Ascending aorta (tissue), 2 donors: ENCODE results near the gene ATP11C. TPM values are rescaled to one million over a fixed set of nuclear protein-coding genes. Genes with fewer than 3 reads are reported as not detected.

Experiments
- DNase-seq, 2 donors: peaks; one replicate each; pipeline ENCODE4 v3.0.0-alpha.2; 2019; ENCODE audit warnings: low spot score in 2 of 2
- H3K27ac ChIP-seq, 2 donors: fragments of 200-600 bp; sonication (generic); one replicate each; pipeline ENCODE4 v1.5.1; 2016 to 2017; ENCODE audit warnings: mild to moderate bottlenecking in 1 of 2
- H3K27me3 ChIP-seq: fragments of 200-600 bp; sonication (generic); one replicate; pipeline ENCODE4 v1.5.1; 2017
- H3K36me3 ChIP-seq, 2 donors: fragments of 200-600 bp; sonication (generic); one replicate each; pipeline ENCODE4 v1.5.1; 2016
- H3K4me1 ChIP-seq, 2 donors: fragments of 200-600 bp; sonication (generic); one replicate each; pipeline ENCODE4 v1.5.1; 2016 to 2017; ENCODE audit warnings: mild to moderate bottlenecking in 1 of 2
- H3K4me3 ChIP-seq, 2 donors: fragments of 200-600 bp; sonication (generic); one replicate each; pipeline ENCODE4 v1.5.1; 2016 to 2017; ENCODE audit warnings: mild to moderate bottlenecking in 1 of 2
- H3K9me3 ChIP-seq, 2 donors: fragments of 200-600 bp; sonication (generic); one replicate each; pipeline ENCODE4 v1.5.1; 2016
- intact Hi-C: fragments of 100-400 bp; cut with DNase I; formaldehyde crosslinking; loops from one replicate; pipeline ENCODE4 v1.15.1; 2023
- total RNA-seq: library from RNA; depleted of rRNA; stranded (reverse); fragments of >200 nt; gene quantifications from one replicate; pipeline ENCODE4 v1.1.0, GENCODE V29; 2016
- TF ChIP-seq, protein P1 (sequence below), 3 experiments: fragments of 200-600 bp in 2 of 3; fragments of 450-650 bp in 1 of 3; sonication (generic) in 2 of 3; IDR thresholded peaks; one replicate each; pipeline ENCODE4 v1.5.1; 2016 to 2019; ENCODE audit warnings: antibody characterized with exemption in 3 of 3, mild to moderate bottlenecking in 1 of 3, moderate library complexity in 1 of 3

The ATP11C gene
- total RNA-seq, 1 donor from 2014 or later: 16.4 TPM

DNA sequence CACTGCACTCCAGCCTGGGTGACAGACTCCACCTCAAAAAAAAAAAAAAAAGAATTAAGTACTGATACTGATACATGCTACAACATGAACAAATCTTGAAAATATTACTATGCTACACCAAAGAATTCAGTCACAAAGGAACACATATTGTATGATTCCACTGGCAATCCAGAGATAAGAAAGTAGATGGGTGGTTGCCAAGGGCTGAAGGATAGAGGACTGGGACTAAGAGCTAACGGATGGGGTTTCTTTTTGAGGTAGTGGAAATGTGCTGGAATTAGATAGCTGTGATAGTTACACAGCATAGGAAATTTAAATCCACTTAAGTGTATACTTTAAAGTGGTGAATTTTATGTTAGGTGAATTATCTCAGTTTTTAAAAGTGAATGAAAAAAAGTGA is 12.5 kb downstream of the ATP11C start:
- H3K4me3 ChIP-seq: no peak overlapping the region
- intact Hi-C loops: no loop called here
- no peak for DNase-seq
- no peak overlapping the region for H3K27ac ChIP-seq
- no peaks in the 10 kb centered on the region for H3K4me1 ChIP-seq
- no peaks in the 10 kb centered on the region for H3K27me3 ChIP-seq
- TF ChIP-seq, protein P1, sequence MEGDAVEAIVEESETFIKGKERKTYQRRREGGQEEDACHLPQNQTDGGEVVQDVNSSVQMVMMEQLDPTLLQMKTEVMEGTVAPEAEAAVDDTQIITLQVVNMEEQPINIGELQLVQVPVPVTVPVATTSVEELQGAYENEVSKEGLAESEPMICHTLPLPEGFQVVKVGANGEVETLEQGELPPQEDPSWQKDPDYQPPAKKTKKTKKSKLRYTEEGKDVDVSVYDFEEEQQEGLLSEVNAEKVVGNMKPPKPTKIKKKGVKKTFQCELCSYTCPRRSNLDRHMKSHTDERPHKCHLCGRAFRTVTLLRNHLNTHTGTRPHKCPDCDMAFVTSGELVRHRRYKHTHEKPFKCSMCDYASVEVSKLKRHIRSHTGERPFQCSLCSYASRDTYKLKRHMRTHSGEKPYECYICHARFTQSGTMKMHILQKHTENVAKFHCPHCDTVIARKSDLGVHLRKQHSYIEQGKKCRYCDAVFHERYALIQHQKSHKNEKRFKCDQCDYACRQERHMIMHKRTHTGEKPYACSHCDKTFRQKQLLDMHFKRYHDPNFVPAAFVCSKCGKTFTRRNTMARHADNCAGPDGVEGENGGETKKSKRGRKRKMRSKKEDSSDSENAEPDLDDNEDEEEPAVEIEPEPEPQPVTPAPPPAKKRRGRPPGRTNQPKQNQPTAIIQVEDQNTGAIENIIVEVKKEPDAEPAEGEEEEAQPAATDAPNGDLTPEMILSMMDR (IDR thresholded peaks at IDR 0.05): no peak
- H3K36me3 ChIP-seq: no peaks in the 10 kb centered on the region
- no peaks in the 10 kb centered on the region for H3K9me3 ChIP-seq

- DNase-seq: no peak
- no peaks in the 10 kb centered on the region for H3K4me1 ChIP-seq
- no peaks in the 10 kb centered on the region for H3K36me3 ChIP-seq
- H3K27ac ChIP-seq: no peak overlapping the region
- no peak overlapping the region for H3K4me3 ChIP-seq
- no peaks in the 10 kb centered on the region for H3K27me3 ChIP-seq
- TF ChIP-seq, protein P1 (IDR thresholded peaks at IDR 0.05): no peak
- H3K9me3 ChIP-seq: no peaks in the 10 kb centered on the region
- intact Hi-C loops: no loop called here
Measured at GRCh38 chrX:139914421-139914820, 18.4 kb downstream of the ATP11C start.

DNA sequence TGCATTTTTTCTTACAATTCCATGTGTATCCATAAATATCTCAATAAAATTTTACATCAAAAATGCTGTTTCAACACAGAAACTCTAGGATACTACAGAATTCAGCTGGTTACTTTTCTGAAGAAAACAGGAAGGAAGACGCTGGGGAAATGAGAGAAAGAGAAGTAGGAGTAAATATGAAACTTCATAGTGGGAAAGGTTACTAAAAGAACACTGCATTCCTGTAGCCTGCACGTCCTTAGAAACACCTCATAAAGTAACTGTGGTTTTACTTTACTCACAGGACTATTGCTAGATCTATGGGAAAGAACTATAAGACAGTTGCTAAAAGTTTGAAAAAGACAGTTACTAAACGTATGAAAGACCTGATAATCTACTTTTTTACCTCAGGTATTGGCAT is 23.1 kb downstream of the ATP11C start:
- Histone ChIP-seq H3K4me1 (no peaks in the 10 kb centered on the region), H3K27ac (no peak overlapping the region), H3K9me3 (no peaks in the 10 kb centered on the region), H3K27me3 (no peaks in the 10 kb centered on the region), H3K36me3 (no peaks in the 10 kb centered on the region), H3K4me3 (no peak overlapping the region)
- intact Hi-C loops: no loop called here
- TF ChIP-seq, protein P1 (IDR thresholded peaks at IDR 0.05): no peak
- DNase-seq: no peak

GRCh38 chrX:139907078-139907477 is 25.8 kb downstream of the ATP11C start:
- Histone ChIP-seq H3K27me3 (no peaks in the 10 kb centered on the region), H3K9me3 (no peaks in the 10 kb centered on the region), H3K4me1 (no peaks in the 10 kb centered on the region), H3K27ac (no peak overlapping the region), H3K36me3 (no peaks in the 10 kb centered on the region), H3K4me3 (no peak overlapping the region)
- DNase-seq: no peak
- TF ChIP-seq, protein P1 (IDR thresholded peaks at IDR 0.05): no peak
- intact Hi-C loops: no loop called here

DNA sequence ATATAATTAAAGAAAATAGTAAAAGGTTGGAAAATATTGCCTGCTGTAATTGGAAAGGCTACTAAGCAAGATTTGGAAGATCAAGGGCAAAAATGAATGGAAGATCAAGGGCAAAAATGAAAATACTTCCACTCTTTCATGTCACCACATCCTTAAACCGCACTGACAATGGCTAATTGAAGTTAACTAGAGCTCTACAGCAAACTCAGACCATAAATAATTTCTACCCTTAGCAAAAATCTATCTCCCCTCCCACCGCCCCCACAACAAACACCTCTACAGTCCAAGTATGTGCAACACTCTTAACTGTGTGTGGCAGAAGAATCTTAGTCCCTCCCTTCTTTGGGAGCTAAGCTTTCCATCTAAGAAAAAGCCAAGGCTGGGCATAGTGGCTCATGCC is 27.1 kb downstream of the ATP11C start:
- no peaks in the 10 kb centered on the region for H3K36me3 ChIP-seq
- intact Hi-C loops: no loop called here
- TF ChIP-seq, protein P1 (IDR thresholded peaks at IDR 0.05): no peak
- no peaks in the 10 kb centered on the region for H3K9me3 ChIP-seq
- no peak overlapping the region for H3K4me3 ChIP-seq
- no peak for DNase-seq
- H3K27ac ChIP-seq: no peak overlapping the region
- no peaks in the 10 kb centered on the region for H3K4me1 ChIP-seq
- no peaks in the 10 kb centered on the region for H3K27me3 ChIP-seq

DNA sequence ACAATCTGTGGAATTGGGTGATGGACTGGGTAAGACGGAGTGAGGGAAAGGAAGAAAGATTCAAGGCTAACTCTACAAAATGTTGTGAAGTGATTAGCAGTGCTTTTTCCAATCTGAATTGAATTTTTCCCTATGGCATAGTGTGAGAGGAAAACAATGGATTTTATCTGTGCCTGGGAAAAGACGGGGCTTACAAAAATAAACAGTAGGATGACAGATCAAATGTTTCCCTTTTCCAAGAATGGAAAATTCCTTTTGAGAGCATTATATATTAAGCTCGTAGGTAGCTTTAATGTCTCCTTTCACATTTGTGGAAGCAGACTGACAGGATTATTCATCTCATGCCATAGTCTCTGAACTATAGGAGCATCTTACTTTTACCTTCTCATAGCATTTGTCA is 27.8 kb downstream of the ATP11C start:
- H3K9me3 ChIP-seq: no peaks in the 10 kb centered on the region
- intact Hi-C loops: no loop called here
- no peaks in the 10 kb centered on the region for H3K4me1 ChIP-seq
- H3K4me3 ChIP-seq: no peak overlapping the region
- no peaks in the 10 kb centered on the region for H3K27me3 ChIP-seq
- TF ChIP-seq, protein P1 (IDR thresholded peaks at IDR 0.05): no peak
- H3K36me3 ChIP-seq: no peaks in the 10 kb centered on the region
- no peak overlapping the region for H3K27ac ChIP-seq
- DNase-seq: no peak
